Jurkat, Clone E6-1 (cell line): ENCODE data around the gene SURF1.
"Not testable (repeated sequence)": the region's sequence is repeated elsewhere in the genome, so short reads cannot be mapped to it uniquely, and the experiment has no call there.

Experiments used
- DNase-seq: peaks from one replicate; pipeline ENCODE4 v3.0.0-alpha.2; 2011; ENCODE audit warnings: low read depth, low spot score
- H3K4me3 ChIP-seq: 2 replicates; pipeline ENCODE4 v1.5.1; 2011; ENCODE audit warnings: mild to moderate bottlenecking, low read length, control low read depth, moderate library complexity

SURF1 gene

DNA sequence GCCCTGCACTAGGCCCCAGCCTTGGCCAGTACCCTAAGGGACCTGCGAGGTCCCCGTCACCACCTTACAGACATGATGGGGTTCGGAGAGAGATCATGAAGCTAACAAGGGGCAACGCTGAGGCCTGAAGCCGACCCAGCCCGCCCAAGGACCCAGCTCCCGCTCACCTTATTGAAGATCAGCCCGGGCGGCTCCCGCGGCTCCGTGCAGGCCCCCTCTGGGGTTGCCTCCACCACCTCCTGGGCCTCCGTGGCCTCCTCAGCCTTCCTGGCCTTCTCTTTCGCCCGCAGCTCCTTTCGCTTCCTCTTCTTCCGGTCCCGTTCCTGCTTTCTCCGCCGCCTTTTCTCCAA is 23.9 kb downstream of the SURF1 start:
- no peak overlapping the region for H3K4me3 ChIP-seq
- no peak for DNase-seq

DNA sequence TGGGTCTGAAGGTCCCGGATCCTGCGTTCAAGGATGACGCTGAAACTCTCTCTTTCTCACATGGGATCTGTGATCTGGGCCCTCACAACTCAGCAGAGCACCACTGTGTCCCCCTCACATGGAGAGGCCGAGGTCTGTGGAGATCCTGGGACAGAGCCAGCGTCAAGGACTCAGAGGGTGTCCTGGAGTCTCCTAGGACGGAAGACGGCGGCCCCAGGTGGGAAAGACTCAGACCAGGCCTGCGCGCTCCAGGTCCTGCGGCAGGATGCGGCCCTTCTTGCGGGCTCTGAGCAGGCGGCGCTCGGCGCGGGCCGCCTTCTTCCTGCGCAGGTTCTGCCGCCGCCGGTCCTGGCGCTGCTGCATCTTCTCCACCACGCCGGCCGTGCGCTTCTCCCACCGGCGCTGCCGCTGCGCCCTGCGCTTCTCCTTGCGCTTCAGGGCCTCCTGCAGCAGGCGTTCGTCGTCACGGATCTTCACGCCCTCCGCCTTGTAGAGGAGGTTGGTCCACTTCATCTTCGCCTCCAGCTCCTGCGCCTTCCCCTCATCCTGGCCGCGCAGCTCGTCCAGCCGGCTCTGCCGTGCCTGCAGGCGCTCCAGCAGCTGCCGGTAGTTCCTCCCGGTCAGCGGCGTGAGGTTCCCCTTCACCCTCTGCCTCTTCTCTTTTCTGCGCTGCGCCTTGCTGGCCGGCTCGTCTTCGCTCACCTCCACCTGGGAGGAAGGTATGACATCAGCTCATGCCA is 24.5 kb downstream of the SURF1 start:
- H3K4me3 ChIP-seq, result no peak overlapping the region
- DNase-seq, result no peak

DNA sequence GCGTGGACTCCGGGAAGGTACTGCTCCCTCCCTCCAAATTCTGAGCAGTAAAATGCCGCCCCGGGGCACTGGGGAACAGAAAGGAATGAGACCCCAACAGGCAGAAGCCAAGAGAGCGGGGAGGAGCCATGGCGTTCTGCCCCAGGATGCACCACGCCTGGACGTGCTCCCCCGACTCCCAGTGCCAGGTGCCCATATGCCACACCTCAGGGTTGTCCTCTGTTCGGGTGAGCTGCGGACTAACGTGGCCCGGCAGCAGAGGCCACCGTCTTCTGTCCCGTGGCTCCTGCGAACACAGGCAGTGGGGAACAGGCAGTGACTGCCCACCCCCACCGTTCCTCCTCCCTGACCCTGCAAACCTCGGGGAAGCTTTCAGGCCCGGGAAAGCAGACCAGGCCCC is 25.1 kb downstream of the SURF1 start:
- no peak for DNase-seq
- no peak overlapping the region for H3K4me3 ChIP-seq

DNA sequence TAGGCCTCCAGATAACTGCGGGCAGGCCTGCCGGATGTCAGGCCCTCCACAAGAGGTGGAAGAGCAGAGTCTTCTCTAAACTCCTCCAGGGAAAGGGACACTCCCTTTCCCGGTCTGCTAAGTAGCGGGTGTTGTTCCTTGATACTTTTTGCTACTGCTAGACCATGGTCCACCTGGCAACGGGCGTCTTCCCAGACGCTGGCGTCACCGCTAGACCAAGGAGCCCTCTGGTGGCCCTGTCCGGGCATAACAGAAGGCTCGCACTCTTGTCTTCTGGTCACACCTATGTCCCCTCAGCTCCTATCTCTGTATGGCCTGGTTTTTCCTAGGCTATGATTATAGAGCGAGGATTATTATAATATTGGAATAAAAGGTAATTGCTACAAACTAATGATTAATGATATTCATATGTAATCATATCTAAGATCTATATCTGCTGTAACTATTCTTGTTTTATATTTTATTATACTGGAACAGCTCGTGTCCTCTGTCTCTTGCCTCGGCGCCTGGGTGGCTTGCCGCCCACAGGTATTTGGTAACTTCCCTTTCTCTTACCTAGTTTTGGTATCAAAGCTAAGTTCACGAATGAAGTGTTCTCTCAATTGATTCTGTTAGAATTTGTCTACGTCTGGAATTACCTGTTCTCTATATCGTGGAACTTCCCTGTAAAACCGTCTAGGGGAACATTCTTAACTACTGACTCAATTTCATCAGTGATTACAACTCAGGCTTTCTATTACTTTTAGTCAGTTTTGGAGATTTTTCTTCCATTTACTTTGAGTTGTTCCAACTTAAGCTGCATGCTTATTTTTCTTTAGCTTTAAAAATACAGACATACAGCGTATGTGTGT is 26.8 kb downstream of the SURF1 start:
- DNase-seq, H3K4me3 ChIP-seq: not testable (repeated sequence)

DNA sequence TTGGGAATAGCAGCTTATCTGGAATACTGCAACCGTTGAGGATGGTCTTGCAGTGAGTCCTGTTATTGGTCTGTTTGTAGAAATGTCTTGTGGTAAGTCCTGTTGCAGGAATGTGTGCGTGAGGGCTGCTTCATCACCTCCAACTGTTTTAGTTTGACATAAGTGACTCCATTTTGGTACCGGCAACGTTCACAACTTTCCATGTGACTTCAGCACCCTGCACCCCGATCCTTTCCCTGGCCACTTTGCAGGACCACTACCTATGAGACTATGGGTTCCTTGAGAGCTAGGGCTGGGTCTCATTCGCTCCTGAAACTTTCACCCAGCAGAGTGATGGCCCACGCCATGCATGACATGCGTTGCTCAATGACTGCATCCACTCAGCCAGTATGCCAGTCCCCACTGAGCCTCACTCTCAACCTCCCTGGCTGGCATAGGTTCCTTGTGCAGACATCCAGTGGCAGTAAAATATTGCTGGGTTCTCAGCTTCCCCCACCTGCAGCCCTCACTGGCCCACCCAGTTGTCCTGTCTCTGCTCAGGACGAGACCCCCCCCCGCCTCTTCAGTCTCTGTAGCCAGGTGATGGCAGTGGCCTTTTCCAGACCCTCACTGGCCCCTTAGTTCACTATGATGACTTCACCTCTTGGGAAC is 28.3 kb downstream of the SURF1 start:
- H3K4me3 ChIP-seq, result no peak overlapping the region
- no peak for DNase-seq

DNA sequence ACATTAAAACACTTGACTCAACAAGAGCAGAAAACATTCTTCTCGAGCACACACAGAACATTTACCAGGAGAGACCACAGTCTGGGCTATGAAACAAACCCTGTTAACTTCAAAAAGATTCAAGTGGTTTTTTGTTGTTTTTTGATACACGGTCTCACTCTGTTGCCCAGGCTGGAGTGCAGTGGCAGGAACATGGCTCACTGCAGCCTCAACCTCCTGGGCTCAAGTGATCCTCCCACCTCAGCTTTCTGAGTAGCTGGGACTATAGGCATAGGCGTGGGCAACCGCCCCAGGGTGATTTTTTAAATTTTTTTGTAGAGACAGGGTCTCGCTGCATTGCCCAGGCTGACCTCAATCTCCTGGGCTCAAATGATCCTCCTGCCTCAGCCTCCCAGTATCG is 29.3 kb downstream of the SURF1 start:
- not testable (repeated sequence) for H3K4me3 ChIP-seq, DNase-seq

DNA sequence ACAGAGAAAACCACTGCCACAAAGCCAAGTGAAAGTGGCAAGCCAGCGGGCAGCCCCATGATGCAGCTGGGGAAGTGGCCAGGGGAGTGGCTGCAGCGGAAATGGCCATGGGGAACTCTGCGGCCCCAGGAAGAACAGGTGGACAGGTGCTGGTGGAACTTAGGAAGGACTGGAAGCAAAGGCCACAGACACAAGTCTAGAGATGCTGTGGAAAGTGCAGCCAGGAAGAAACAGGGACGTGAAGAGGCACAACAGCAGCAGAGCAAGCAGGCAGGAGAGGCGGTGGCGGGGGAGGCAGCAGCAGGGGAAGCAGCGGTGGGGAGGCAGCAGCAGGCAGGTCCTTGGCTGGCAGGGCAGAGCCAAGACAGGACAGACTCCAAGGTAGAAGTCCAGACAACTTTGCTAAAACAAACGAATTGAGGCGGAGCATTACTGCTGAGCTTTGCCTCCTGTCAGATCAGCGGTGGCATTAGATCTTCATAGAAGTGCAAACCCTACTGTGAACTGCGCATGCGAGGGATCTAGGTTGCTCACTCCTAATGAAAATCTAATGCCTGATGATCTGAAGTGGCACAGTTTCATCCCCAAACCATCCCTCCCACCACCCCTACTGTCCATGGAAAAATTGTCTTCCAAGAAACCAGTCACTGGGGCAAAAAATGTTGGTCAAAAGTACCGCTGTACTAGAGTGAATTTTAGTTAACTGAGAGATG is 32.1 kb downstream of the SURF1 start:
- no peak for DNase-seq
- no peak overlapping the region for H3K4me3 ChIP-seq

DNA sequence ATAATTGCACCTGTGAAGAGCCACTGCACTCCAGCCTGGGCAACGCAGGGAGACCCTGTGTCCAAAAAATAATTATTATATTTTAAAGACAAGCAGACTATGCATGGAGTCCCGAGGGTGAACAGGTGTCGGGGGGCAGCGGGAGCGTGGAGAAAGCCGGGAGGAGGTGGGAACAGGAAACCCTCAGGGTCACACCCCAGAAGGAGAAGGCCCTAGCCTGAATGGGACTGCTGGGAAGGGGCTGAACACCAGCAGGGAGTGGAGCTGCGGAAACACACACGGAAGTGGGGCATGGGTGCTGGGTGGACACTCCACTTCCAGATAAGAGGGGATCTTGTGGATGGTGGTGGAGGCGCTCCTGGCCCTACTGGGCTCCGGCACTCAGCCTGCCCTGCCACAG is 33.1 kb downstream of the SURF1 start:
- no peak for DNase-seq
- H3K4me3 ChIP-seq, result no peak overlapping the region

DNA sequence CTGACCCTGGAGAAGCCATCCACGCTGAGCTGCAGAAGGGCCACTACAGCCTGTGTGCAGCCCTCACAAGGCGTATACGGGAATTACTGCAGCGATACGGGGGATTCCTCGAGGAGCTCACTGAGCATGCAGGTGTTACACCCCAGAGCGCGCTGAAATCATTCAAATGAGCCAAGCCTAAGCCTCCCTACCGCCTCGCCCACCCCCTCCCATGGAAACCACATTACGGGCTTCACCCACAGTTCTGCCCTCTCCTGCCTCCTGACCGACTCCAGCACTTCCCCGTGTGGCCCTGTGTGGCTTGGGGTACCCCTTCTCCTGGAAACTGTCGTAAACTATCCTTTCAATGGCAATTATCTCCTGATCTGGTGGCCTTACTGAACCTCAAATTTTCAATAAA is 33.6 kb downstream of the SURF1 start:
- H3K4me3 ChIP-seq, result no peak overlapping the region
- DNase-seq, result no peak

DNA sequence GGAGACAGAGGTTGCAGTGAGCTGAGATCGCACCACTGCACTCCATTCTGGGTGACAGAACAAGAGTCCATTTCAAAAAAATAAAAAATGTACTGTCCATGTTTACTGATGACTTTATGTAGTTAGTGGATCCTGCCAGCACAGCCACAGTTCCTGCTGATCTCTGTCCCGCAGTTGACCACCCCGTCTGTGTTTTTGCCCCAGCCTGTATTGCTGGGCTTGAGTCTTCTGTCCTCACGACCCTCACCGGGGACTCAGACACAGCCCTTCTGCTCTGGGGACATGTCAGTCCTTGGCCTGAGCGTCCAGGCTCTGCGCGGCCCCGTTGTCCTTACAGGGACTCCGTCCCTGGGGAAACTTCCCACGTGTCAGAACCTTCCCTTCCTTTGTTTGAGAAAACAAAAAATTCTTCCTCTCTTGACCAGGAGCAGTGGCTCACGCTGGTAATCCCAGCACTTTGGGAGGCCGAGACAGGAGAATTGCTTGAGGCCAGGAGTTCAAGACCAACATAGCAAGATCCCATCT is 34.8 kb downstream of the SURF1 start:
- no peak overlapping the region for H3K4me3 ChIP-seq
- no peak for DNase-seq

DNA sequence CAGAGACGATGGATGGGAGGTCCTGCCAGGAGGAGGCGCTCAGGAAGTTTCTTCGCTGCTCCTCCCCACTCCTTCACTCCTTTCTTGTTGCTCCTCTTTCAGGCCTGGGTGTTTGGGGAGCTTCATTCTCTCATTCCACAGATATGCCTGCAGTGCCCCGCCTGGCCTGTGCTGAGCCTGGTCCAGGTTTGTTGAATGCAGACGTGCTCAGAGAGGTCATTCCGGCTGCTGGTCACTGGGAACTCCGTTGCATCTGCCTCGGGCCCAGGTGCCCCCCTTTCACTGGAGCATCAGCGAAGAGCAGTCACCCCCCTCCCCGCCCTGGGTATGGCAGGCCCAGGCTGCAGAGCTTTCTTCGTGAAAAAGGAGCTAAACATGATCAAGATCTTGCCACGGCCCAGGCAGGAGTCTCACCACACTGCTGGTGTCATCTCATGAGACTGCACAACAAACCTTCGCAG is 35.8 kb downstream of the SURF1 start:
- no peak overlapping the region for H3K4me3 ChIP-seq
- no peak for DNase-seq

DNA sequence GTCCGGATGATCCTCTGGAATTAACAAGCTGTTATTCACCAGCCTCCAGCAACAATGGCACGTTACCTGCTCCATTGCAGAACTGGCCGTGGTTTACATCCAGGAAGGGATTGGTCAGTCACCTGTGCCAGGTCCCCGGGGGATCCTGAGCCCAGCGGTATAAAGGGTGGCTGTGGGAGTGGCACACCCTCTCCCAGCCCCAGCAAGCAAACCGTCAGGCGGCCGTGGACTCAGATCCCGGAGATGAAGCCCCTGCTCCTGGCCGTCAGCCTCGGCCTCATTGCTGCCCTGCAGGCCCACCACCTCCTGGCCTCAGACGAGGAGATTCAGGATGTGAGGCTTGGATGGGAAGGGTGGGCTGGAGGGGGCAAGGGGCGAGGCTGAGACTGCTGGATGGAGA is 38.7 kb downstream of the SURF1 start:
- DNase-seq, H3K4me3 ChIP-seq: not testable (repeated sequence)

DNA sequence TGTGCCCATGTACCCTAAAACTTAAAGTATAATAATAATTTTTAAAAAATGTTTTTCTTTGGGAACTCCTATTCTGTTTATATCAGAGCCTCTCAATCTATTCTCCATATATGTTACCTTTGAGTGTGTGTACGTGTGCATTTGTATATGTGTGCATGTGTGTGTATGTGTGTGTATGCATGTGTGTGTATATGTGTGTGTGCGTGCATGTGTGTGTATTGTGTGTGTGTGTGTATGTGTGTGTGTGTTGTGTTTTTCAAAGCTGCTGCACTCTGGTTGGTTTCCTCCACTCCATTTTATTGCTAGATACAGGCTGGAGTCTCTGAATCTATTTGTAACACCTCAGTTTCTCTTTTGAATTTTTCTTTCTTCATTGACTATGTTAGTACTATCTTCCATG is 40.3 kb downstream of the SURF1 start:
- DNase-seq, result no peak
- H3K4me3 ChIP-seq, result no peak overlapping the region

DNA sequence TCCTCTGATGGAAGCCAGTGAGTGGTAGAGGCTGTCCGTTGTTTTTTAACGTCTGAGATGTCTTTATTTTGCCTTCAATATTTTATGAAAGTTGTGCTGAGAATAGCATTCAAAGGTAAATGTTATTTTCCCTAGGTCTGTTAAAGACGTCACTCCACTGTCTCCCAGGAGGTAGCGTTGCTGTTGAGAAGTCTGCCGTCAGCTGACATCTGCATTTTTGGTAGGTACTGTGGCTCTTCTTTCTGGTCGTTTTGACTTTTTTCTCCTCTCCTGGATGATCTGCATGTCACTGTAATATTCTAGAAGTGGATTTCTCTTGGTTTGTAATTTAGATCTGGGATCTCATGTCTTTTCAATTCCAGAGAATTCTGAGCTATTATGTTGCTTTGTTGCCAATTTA is 46.7 kb downstream of the SURF1 start:
- DNase-seq, result no peak
- H3K4me3 ChIP-seq, result no peak overlapping the region

DNA sequence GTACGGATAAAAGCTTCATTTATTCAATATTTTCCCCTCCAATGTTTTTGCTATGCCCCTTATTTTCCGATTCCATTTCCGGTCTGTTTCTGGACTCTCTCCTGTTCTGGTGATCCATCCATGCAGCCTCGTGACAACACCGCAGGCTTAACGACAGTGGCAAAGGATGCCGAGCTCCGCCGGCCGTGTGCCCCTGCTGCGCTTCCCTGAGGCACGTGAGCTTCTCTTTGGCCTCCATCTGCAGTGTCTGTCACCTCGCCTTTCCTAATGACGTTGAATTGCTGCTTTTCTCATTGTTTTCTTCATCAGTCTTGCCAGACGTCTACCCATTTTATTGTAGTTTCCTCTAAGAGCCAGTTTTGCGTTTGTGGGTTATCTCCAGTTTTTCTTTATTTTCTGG is 49.0 kb downstream of the SURF1 start:
- DNase-seq, result no peak
- H3K4me3 ChIP-seq, result no peak overlapping the region

DNA sequence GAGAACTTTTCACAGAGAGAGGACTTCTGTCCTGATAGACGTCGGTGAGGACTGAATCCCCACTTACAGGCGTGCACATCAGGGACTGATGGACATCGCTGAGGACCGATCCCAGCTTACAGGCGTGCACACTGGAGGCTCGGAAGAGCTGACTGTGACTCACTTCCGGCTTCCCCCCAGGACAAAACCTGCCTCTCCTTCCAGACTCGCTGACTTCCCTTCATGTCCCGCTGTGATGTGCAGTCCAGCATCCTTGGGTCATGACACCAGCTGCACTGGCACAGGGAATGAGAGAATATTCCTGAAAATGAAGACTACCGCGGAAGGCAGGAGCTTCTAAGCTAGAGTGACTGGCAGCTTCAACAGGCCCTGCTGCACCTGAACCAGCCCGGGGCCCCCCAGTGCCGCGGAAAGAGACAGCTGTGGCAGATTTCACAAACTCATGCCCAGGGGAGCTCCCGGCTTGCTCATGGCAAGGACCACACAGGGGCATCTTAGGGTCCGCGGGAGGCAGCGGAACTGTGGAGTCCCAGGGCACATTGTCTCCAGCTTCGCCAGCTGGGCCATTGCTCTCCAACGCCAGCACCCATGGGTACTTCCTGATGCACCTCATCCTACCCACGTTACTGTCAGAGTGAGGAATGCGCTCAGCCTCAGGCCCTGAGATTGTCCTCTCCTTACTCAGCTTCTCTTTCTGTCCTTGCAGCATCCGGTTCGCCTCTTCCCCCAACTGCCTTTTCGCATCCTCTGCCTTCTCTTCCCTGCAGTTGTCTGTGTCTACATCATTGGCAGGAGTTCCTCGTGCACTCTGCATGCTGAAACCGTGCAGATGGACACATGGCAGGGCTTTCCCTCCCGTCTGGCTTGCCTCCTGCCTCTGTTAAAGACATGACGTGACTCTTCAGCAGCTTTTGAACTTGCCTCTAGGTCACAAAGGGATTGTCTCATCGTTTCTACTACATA is 49.8 kb downstream of the SURF1 start:
- no peak for DNase-seq
- no peak overlapping the region for H3K4me3 ChIP-seq

DNA sequence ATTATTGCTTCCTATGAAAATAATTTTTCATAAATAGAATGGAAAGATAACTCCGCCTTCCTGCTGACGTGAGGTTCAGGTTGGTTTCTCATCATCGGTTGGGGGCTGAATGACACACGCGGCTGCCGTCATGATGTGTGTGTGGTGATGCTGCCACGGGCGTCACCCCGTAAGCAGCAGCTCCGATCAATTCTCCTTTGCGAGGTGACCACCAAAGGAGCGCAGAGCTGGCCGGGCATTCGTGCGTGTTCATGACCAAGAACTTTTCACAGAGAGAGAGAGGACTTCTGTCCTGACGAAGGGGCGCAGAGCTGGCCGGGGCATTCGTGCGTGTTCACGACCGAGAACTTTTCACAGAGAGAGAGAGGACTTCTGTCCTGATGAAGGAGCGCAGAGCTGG is 50.6 kb downstream of the SURF1 start:
- no peak overlapping the region for H3K4me3 ChIP-seq
- DNase-seq, result no peak
